A673 (cell line): ENCODE data around the gene NDUFB2.

ENCODE experiments used
- CTCF ChIP-seq: fragments of 300-800, 200-600 bp; sonication (generic); conservative IDR thresholded peaks from 2 replicates; pipeline ENCODE4 v1.5.1; 2017; ENCODE audit warnings: low read depth, mild to moderate bottlenecking, antibody characterized with exemption, low read length, moderate library complexity, mixed read lengths
- EZH2 ChIP-seq: fragments of 200-600 bp; sonication (generic); IDR thresholded peaks from 2 replicates; pipeline ENCODE4 v1.6.1; 2017; ENCODE audit warnings: borderline replicate concordance, low read depth, mild to moderate bottlenecking, mixed read lengths, antibody characterized with exemption, low read length; ENCODE audit not compliant: poor library complexity, severe bottlenecking

DNA sequence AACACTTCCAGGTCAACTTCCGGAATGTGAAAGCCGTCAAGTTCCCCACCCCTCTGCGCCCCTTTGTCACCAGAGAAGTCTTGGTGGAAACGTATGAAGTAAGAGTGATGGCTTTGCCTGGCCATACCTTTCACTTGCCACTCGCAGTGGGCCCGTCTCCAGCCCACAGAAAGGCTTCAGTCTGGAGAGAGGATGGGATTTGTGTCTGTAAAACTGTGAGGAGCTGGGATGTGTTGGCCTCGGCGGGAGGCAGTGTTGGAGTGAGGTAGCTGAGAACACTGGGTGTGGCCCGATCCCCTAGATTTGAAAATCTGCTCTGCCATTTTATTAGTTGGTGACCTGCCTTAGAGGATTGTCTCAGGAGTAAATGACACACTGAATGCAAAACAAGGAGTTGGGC, 17.3 kb upstream of the NDUFB2 start:
- TF ChIP-seq CTCF, result no peak
- TF ChIP-seq EZH2, result no peak
